GM12878 (cell line): ENCODE results near the gene ANGEL1. TPM values are rescaled to one million over a fixed set of nuclear protein-coding genes. Genes with fewer than 3 reads are reported as not detected.

Experiments
- ATAC-seq: fragments of 200-7000 bp; cut with Tn5 transposase; 3 replicates; pipeline ENCODE4 v1.9.1; 2020; ENCODE audit warnings: mild to moderate bottlenecking, moderate library complexity
- BruUV-seq: library from RNA; stranded (reverse); fragments of 400-500 nt; replicated peaks from 2 replicates; lab custom pipeline; 2021; lab: Mats Ljungman, UMichigan
- CTCF ChIA-PET: fragments of 300-600 bp; sonication (Branson Sonifier 250); formaldehyde crosslinking; extraction: SDS; loops from one replicate; lab custom pipeline; 2021; ENCODE audit warnings: inconsistent platforms; lab: Yijun Ruan, JAX
- POLR2A ChIA-PET: fragments of 350-600 bp; formaldehyde crosslinking; extraction: SDS; loops from one replicate; lab custom pipeline; 2021; ENCODE audit warnings: inconsistent platforms; lab: Charles Lee
- RAD21 ChIA-PET: fragments of 300-600 bp; sonication (Branson Sonifier 250); formaldehyde crosslinking; loops from one replicate; lab custom pipeline; 2023; ENCODE audit warnings: antibody characterized with exemption; ENCODE audit not compliant: unreplicated experiment; lab: Charles Lee
- SMC1A ChIA-PET: fragments of 300-600 bp; sonication (Branson Sonifier 250); formaldehyde crosslinking; loops from one replicate; lab custom pipeline; 2023; ENCODE audit not compliant: unreplicated experiment, uncharacterized antibody; lab: Charles Lee
- DNase-seq: peaks from one replicate; pipeline ENCODE4 v3.0.0-alpha.2; 2011; ENCODE audit warnings: low read depth, low spot score
- FAIRE-seq: peaks from 3 replicates; lab custom pipeline; 2011; peaks lifted over from hg19 to GRCh38; lab: Jason Lieb, UNC
- H2AFZ ChIP-seq: 2 replicates; pipeline ENCODE4 v1.6.0; 2011; ENCODE audit warnings: low read depth, low read length, control low read depth; ENCODE audit not compliant: control insufficient read depth
- H3K27ac ChIP-seq: 2 replicates; pipeline ENCODE4 v1.5.1; 2011; ENCODE audit warnings: control low read depth; ENCODE audit not compliant: control insufficient read depth, insufficient read depth
- H3K27me3 ChIP-seq, 2 experiments: replicated peaks in 1 of 2; 2 replicates each; pipeline versions ENCODE4 v1.6.0 to v1.6.1; 2011; ENCODE audit warnings: low read length in 1 of 2; ENCODE audit not compliant: control insufficient read depth in 2 of 2, insufficient read depth in 2 of 2
- H3K36me3 ChIP-seq, 2 experiments: 2 replicates each; pipeline ENCODE4 v1.5.1; 2011; ENCODE audit warnings: low read length in 1 of 2; ENCODE audit not compliant: control insufficient read depth in 2 of 2, insufficient read depth in 2 of 2
- H3K4me1 ChIP-seq: 2 replicates; pipeline ENCODE4 v1.6.1; 2011; ENCODE audit warnings: mild to moderate bottlenecking, low read length, moderate library complexity, mixed read lengths; ENCODE audit not compliant: control insufficient read depth, insufficient read depth
- H3K4me2 ChIP-seq: 2 replicates; pipeline ENCODE4 v1.6.0; 2011; ENCODE audit warnings: control low read depth; ENCODE audit not compliant: control insufficient read depth, insufficient read depth
- H3K4me3 ChIP-seq: fragments of 200-600 bp; sonication (generic); 2 replicates; pipeline ENCODE4 v1.5.1; 2016
- H3K79me2 ChIP-seq: 2 replicates; pipeline ENCODE4 v1.6.0; 2011; ENCODE audit warnings: low read length; ENCODE audit not compliant: control insufficient read depth, insufficient read depth
- H3K9ac ChIP-seq: 2 replicates; pipeline ENCODE4 v1.8.0; 2011; ENCODE audit warnings: low read length, control low read depth, mixed read lengths; ENCODE audit not compliant: control insufficient read depth, insufficient read depth
- H3K9me3 ChIP-seq: replicated peaks from 3 replicates; pipeline ENCODE4 v1.5.1; 2011; ENCODE audit warnings: mild to moderate bottlenecking, low read length; ENCODE audit not compliant: control insufficient read depth, insufficient read depth
- H4K20me1 ChIP-seq: 2 replicates; pipeline ENCODE4 v1.6.0; 2011; ENCODE audit not compliant: control insufficient read depth, insufficient read depth
- CEBPB ChIP-seq, 2 experiments: fragments of 150-350 bp in 1 of 2; IDR thresholded peaks; 2 replicates each; pipeline ENCODE4 v1.6.1; 2012 to 2014; ENCODE audit warnings: low read depth in 2 of 2, low read length in 2 of 2, borderline replicate concordance in 1 of 2, inconsistent platforms in 1 of 2
- CTCF ChIP-seq, 3 experiments: IDR thresholded peaks in 2 of 3; conservative IDR thresholded peaks in 1 of 3; 2 replicates each; pipeline ENCODE4 v1.5.1; 2011; ENCODE audit warnings: low read depth in 3 of 3, low read length in 3 of 3, mild to moderate bottlenecking in 3 of 3, control low read depth in 2 of 3, moderate library complexity in 2 of 3, inconsistent platforms in 1 of 3, mixed read lengths in 1 of 3; ENCODE audit not compliant: control insufficient read depth in 2 of 3, insufficient read depth in 1 of 3; ENCODE audit errors: extremely low read depth in 1 of 3
- PML ChIP-seq: IDR thresholded peaks from 2 replicates; pipeline ENCODE4 v1.6.1; 2012; ENCODE audit warnings: low read length, inconsistent platforms
- RAD21 ChIP-seq: IDR thresholded peaks from 2 replicates; pipeline ENCODE4 v1.6.1; 2011; ENCODE audit warnings: mild to moderate bottlenecking, low read depth, low read length, moderate library complexity; ENCODE audit not compliant: insufficient read depth
- RUNX3 ChIP-seq: IDR thresholded peaks from 2 replicates; pipeline ENCODE4 v1.6.1; 2012; ENCODE audit warnings: low read length, inconsistent platforms
- SIX5 ChIP-seq: IDR thresholded peaks from 2 replicates; pipeline ENCODE4 v1.6.1; 2011; ENCODE audit warnings: mild to moderate bottlenecking, low read depth, low read length, moderate library complexity; ENCODE audit not compliant: severe bottlenecking
- SMARCA5 ChIP-seq: fragments of 450-650 bp; IDR thresholded peaks from 2 replicates; pipeline ENCODE4 v1.6.1; 2017; ENCODE audit warnings: mild to moderate bottlenecking
- SMC3 ChIP-seq: IDR thresholded peaks from 2 replicates; pipeline ENCODE4 v1.6.1; 2011; ENCODE audit warnings: low read length, improper control_type of control experiment, borderline replicate concordance
- WGBS: methylation state at CpG from one replicate; pipeline ENCODE4 v1.1.6; 2016; ENCODE audit warnings: low lambda C conversion rate; ENCODE audit not compliant: insufficient replicate concordance, insufficient coverage; ENCODE audit errors: missing lambda C conversion rate; 5-methylcytosine and 5-hydroxymethylcytosine counted together
- in situ Hi-C: fragments of 300-500 bp; cut with MboI; formaldehyde crosslinking; loops from 9 replicates; pipeline ENCODE4 v1.14.3; 2018; ENCODE audit warnings: mixed read lengths
- intact Hi-C: fragments of 100-400 bp; cut with micrococcal nuclease; formaldehyde crosslinking; loops from one replicate; pipeline ENCODE4 v1.14.2; 2022; ENCODE audit not compliant: unreplicated experiment
- polyA plus RNA-seq, 11 experiments: library from polyadenylated mRNA; depleted of rRNA in 4 of 11; unstranded in 6 of 11; stranded (reverse) in 5 of 11; fragments of >200 nt; fragmentation: Nextera tagmentation in 4 of 11; fragmentation: Illumina TruSeq in 1 of 11; extraction: Ambion mirVana in 4 of 11; extraction: Trizol in 1 of 11; gene quantifications; 1 replicate in 1 of 11; 2 replicates in 10 of 11; pipeline versions ENCODE4 v1.2.1 to v1.2.3, GENCODE V29; 2011 to 2016; ENCODE audit warnings: inconsistent platforms in 2 of 11, missing spikeins in 2 of 11, low read depth in 1 of 11
- total RNA-seq, 4 experiments: library from RNA; depleted of rRNA in 3 of 4; stranded (reverse); fragments of >200 nt in 3 of 4; fragmentation: Illumina TruSeq in 1 of 4; extraction: Trizol in 1 of 4; gene quantifications; 2 replicates each; pipeline versions ENCODE4 v1.2.1 to v1.2.3, GENCODE V29; 2013 to 2021

Gene ANGEL1
- total and polyA plus RNA-seq, 10 of the 15 experiments (the other 5 are each of a cell fraction or from before 2014, with no cell fraction given), result 1.7 to 29.7 (median 12.3) TPM

DNA sequence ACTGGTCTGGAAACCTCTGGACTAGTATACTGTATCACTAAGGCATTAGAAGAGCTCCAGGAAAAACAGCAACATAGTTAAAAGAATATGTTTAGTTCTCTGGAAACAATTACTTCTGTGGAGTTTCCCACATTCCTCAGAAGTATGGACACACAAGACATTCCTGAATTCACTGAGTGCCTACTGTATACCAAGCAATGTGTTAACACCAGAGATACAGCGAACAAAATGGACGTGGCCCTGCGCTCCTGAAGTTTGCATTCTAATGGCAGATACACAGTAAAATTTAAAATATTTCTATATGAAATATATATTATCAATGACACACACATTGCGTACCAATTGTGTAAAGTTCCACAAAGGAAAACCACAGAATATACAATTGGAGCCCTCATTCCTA is 1.1 kb downstream of the ANGEL1 start:
- ChIA-PET CTCF (interaction anchor here (0.7 to 8.5 kb wide), 15 partner anchors 9 to 251 kb away, joined by 3 to 132 read pairs (median 5); no protein-coding TSS in a partner anchor), SMC1A (interaction anchor here (0.5 to 2.9 kb wide), 13 partner anchors 9 to 259 kb away, joined by 3 to 23 read pairs (median 4); no protein-coding TSS in a partner anchor)
- 78% methylated on average over 4 of the region's 4 CpGs for WGBS
- no peak for ATAC-seq
- Histone ChIP-seq H2AFZ (no peak overlapping the region), H3K27me3 (no peaks in the 10 kb centered on the region; a peak in 1 of 4 replicates)
- TF ChIP-seq RUNX3 (0 out of 2 replicates have a peak, but pooled peaks have one; percentile 10), SIX5 (no peak)
- TF ChIP-seq, all 136 proteins: peak for 1
- in situ Hi-C loops, result no loop called here
- RAD21 ChIA-PET, result interaction anchor here (0.6 to 4.3 kb wide), 8 partner anchors 61 to 309 kb away, joined by 3 to 30 read pairs (median 4); no protein-coding TSS in a partner anchor
- intact Hi-C loops, result loop anchor here (1.0 to 5.0 kb wide), 3 partner anchors 49 to 101 kb away; partner anchors contain the start of gene VASH1
- Histone ChIP-seq H3K9ac (peak overlapping the region; percentile 65), H3K4me1 (no peaks in the 10 kb centered on the region), H3K4me2 (peak overlapping the region; percentile 67), H3K79me2 (peaks cover 7% of the 10 kb centered on the region), H4K20me1 (no peaks in the 10 kb centered on the region), H3K4me3 (peak overlapping the region; percentile 96), H3K9me3 (no peaks in the 10 kb centered on the region), H3K27ac (no peak overlapping the region), H3K36me3 (no peaks in the 10 kb centered on the region; a peak in 1 of 4 replicates)
- no TSS peak for BruUV-seq
- FAIRE-seq, result no peak
- no peak for DNase-seq
- POLR2A ChIA-PET, result interaction anchor here (0.9 kb wide), 1 partner anchor 102 kb away, joined by 3 read pairs; no protein-coding TSS in a partner anchor

DNA sequence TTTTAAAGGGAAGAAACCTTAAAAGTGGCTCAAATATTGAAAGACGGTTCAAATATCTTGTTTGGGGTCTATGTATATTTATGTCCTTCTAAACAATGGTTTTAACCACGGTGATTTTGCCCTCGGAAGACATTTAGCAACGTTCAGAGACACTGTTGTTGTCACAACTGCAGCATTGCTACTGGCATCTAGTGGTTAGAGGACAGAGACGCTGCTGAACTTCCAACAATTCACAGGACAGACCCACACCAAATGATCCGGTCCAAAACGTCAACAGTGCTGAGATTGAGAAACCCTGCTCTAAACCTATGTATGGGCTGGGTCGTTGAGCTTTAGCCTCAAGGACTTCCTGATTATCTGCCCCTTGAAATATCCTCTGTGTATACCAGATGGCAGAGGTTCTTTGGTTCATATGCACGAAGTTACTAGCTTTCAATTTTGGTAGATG is 1.7 kb downstream of the ANGEL1 start:
- Histone ChIP-seq H3K79me2 (peaks cover 7% of the 10 kb centered on the region), H3K4me3 (peak overlapping the region; percentile 96), H3K27ac (0 out of 2 replicates have a peak overlapping the region, but pooled peaks have one; percentile 7), H3K36me3 (no peaks in the 10 kb centered on the region; a peak in 1 of 4 replicates), H4K20me1 (no peaks in the 10 kb centered on the region), H3K4me1 (no peaks in the 10 kb centered on the region), H3K4me2 (peak overlapping the region; percentile 67), H2AFZ (peak overlapping the region; percentile 64), H3K9ac (peak overlapping the region; percentile 65), H3K9me3 (no peaks in the 10 kb centered on the region)
- ChIA-PET CTCF (interaction anchor here (0.6 to 8.5 kb wide), 17 partner anchors 8 to 300 kb away, joined by 3 to 132 read pairs (median 4); no protein-coding TSS in a partner anchor), SMC1A (interaction anchor here (0.6 to 2.9 kb wide), 16 partner anchors 9 to 1159 kb away, joined by 3 to 23 read pairs (median 4); no protein-coding TSS in a partner anchor), POLR2A (interaction anchor here (0.6 to 0.9 kb wide), 2 partner anchors 101 to 521 kb away, joined by 3 read pairs; no protein-coding TSS in a partner anchor), RAD21 (interaction anchor here (0.6 to 4.3 kb wide), 8 partner anchors 60 to 637 kb away, joined by 3 to 30 read pairs (median 4); no protein-coding TSS in a partner anchor)
- ATAC-seq (peak; percentile 57), FAIRE-seq (peak; percentile 70), DNase-seq (no peak)
- intact Hi-C loops (loop anchor here (1.0 to 5.0 kb wide), 3 partner anchors 49 to 101 kb away; partner anchors contain the start of gene VASH1), in situ Hi-C loops (no loop called here)
- 7% methylated on average over 9 of the region's 9 CpGs for WGBS
- no peak for TF ChIP-seq CEBPB (IDR thresholded peaks at IDR 0.05; ENCODE audit: borderline replicate concordance in 1 of 2, low read depth in 2 of 2, low read length in 2 of 2)
- TF ChIP-seq SMARCA5, result 0 out of 2 replicates have a peak, but pooled peaks have one; percentile 44
- TF ChIP-seq PML, result no peak
- TF ChIP-seq RAD21, result peak; percentile 58
- peak; percentile 54; the same call in 1 of the 2 replicates for TF ChIP-seq SMC3
- peak; percentile 59 to 66 (median 60) for TF ChIP-seq CTCF (IDR thresholded peaks at IDR 0.05 in 2 of 3, conservative IDR thresholded peaks at IDR 0.05 in 1 of 3; ENCODE audit: control insufficient read depth in 2 of 3, extremely low read depth in 1 of 3, insufficient read depth in 1 of 3, low read depth in 3 of 3, low read length in 3 of 3)
- TF ChIP-seq, all 136 proteins: peak for 4
- no TSS peak for BruUV-seq
- H3K27me3 ChIP-seq, result no peaks in the 10 kb centered on the region
